Esophagus squamous epithelium (tissue), 5 donors: Measurements from ENCODE around the gene PLXNB1. TPM values are rescaled to one million over a fixed set of nuclear protein-coding genes. Genes with fewer than 3 reads are reported as not detected.
"Not testable (repeated sequence)": the region's sequence is repeated elsewhere in the genome, so short reads cannot be mapped to it uniquely, and the experiment has no call there.

Source experiments
- DNase-seq: peaks from one replicate; lab custom pipeline; 2025; lab: John Stamatoyannopoulos, UW
- H3K27ac ChIP-seq, 4 donors: fragments of 200-600 bp; sonication (generic); one replicate each; pipeline ENCODE4 v1.5.1; 2016 to 2019; ENCODE audit warnings: mild to moderate bottlenecking in 1 of 4
- H3K27me3 ChIP-seq, 4 donors: fragments of 200-600 bp; sonication (generic); 1 replicate in 3 of 4; 2 replicates in 1 of 4; pipeline versions ENCODE4 v1.5.1 to v1.6.0; 2017 to 2021; ENCODE audit warnings: antibody characterized with exemption in 1 of 4
- H3K36me3 ChIP-seq, 3 donors: fragments of 200-600 bp; sonication (generic); one replicate each; pipeline ENCODE4 v1.5.1; 2016 to 2019
- H3K4me1 ChIP-seq, 3 donors: fragments of 200-600 bp; sonication (generic); one replicate each; pipeline ENCODE4 v1.5.1; 2017 to 2019
- H3K4me3 ChIP-seq, 4 donors: fragments of 200-600 bp; sonication (generic); 1 replicate in 3 of 4; 2 replicates in 1 of 4; pipeline ENCODE4 v1.5.1; 2016 to 2019; ENCODE audit warnings: mild to moderate bottlenecking in 2 of 4, moderate library complexity in 1 of 4
- H3K9me3 ChIP-seq, 3 donors: fragments of 200-600 bp; sonication (generic); one replicate each; pipeline ENCODE4 v1.5.1; 2016 to 2019
- POLR2A ChIP-seq, 4 donors: fragments of 450-650 bp; IDR thresholded peaks; one replicate each; pipeline ENCODE4 v1.6.1; 2017; ENCODE audit warnings: antibody characterized with exemption in 4 of 4, mild to moderate bottlenecking in 4 of 4, moderate library complexity in 3 of 4
- WGBS, 2 donors: methylation state at CpG; one replicate each; pipeline ENCODE4 v1.1.5; 2018; 5-methylcytosine and 5-hydroxymethylcytosine counted together
- intact Hi-C: fragments of 100-400 bp; cut with DNase I; formaldehyde crosslinking; loops from one replicate; pipeline ENCODE4 v1.15.0; 2022
- total RNA-seq, 4 donors: library from RNA; depleted of rRNA; stranded (reverse); fragments of >200 nt; gene quantifications; one replicate each; pipeline ENCODE4 v1.1.0, GENCODE V29; 2016
- TF ChIP-seq, protein P1 (sequence below), 6 experiments: fragments of 450-650 bp in 4 of 6; fragments of 200-600 bp in 2 of 6; sonication (generic) in 2 of 6; IDR thresholded peaks; one replicate each; pipeline ENCODE4 v1.5.1; 2016 to 2019; ENCODE audit warnings: antibody characterized with exemption in 6 of 6, mild to moderate bottlenecking in 4 of 6, moderate library complexity in 4 of 6
- donor health status: DM: yes; HTN: yes; CAD: no.

PLXNB1 gene
- total RNA-seq, 4 donors from 2014 or later = 57.7 to 215 (median 128) TPM

- no peaks in the 10 kb centered on the region for H3K27me3 ChIP-seq
- peaks cover 22 to 69% (median 36%) of the 10 kb centered on the region in 3 donors for H3K4me1 ChIP-seq
- no peak overlapping the region for H3K4me3 ChIP-seq
- intact Hi-C loops = no loop called here
- H3K9me3 ChIP-seq = no peaks in the 10 kb centered on the region
- peak overlapping the region in 3 of 4 donors; percentile 34 to 97 (median 45) for H3K27ac ChIP-seq
- WGBS, 2 donors = 80 to 85% methylated on average over 7 to 11 of the region's 11 CpGs
- TF ChIP-seq, protein P1, sequence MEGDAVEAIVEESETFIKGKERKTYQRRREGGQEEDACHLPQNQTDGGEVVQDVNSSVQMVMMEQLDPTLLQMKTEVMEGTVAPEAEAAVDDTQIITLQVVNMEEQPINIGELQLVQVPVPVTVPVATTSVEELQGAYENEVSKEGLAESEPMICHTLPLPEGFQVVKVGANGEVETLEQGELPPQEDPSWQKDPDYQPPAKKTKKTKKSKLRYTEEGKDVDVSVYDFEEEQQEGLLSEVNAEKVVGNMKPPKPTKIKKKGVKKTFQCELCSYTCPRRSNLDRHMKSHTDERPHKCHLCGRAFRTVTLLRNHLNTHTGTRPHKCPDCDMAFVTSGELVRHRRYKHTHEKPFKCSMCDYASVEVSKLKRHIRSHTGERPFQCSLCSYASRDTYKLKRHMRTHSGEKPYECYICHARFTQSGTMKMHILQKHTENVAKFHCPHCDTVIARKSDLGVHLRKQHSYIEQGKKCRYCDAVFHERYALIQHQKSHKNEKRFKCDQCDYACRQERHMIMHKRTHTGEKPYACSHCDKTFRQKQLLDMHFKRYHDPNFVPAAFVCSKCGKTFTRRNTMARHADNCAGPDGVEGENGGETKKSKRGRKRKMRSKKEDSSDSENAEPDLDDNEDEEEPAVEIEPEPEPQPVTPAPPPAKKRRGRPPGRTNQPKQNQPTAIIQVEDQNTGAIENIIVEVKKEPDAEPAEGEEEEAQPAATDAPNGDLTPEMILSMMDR (IDR thresholded peaks at IDR 0.05) = no peak
- no peak for TF ChIP-seq POLR2A (IDR thresholded peaks at IDR 0.05)
- no peak for DNase-seq
- peaks cover 0 to 50% (median 8%) of the 10 kb centered on the region in 3 donors for H3K36me3 ChIP-seq
Measured at GRCh38 chr3:48475188-48475587, 45.3 kb upstream of the PLXNB1 start.

DNA sequence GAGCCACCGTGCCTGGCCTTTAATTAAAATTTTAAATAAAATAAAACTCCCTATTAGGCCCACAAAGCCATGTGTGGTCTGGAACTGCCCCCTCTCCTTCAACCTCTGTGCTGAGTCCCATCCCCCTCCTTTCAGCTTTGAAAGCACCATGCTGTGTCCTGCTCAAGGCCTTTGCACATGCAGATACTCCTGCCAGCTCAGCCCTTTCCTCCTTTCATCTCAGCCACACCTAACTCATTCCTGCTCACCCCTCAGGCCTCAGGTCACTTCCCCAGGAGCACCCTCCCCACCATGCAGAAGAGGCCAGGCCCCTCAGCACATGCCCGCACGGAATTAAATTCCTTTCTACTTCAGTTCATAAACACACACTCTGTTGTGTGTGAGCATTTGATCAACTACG, 44.7 kb upstream of the PLXNB1 start:
- H3K9me3 ChIP-seq = no peaks in the 10 kb centered on the region
- no peak for DNase-seq
- intact Hi-C loops = no loop called here
- no peak overlapping the region for H3K4me3 ChIP-seq
- WGBS, 2 donors = 60 to 68% methylated on average over 4 of the region's 4 CpGs
- peak overlapping the region in 3 of 4 donors; percentile 22 to 97 (median 45) for H3K27ac ChIP-seq
- TF ChIP-seq, protein P1 (IDR thresholded peaks at IDR 0.05) = no peak
- TF ChIP-seq POLR2A (IDR thresholded peaks at IDR 0.05) = no peak
- peaks cover 0 to 56% (median 8%) of the 10 kb centered on the region in 3 donors for H3K36me3 ChIP-seq
- no peaks in the 10 kb centered on the region for H3K27me3 ChIP-seq
- peaks cover 28 to 75% (median 42%) of the 10 kb centered on the region in 3 donors for H3K4me1 ChIP-seq

- H3K9me3 ChIP-seq, DNase-seq, H3K4me3 ChIP-seq, intact Hi-C loops, H3K27me3 ChIP-seq: not testable (repeated sequence)
- WGBS, 2 donors = 94 to 100% methylated on average over 3 to 4 of the region's 4 CpGs
- Histone ChIP-seq H3K27ac (peak overlapping the region in 3 of 4 donors; percentile 93 to 99 (median 97)), H3K36me3 (peaks cover 4 to 56% (median 12%) of the 10 kb centered on the region in 3 donors), H3K4me1 (peaks cover 34 to 81% (median 48%) of the 10 kb centered on the region in 3 donors)
Measured at GRCh38 chr3:48474031-48474430, 44.1 kb upstream of the PLXNB1 start.

DNA sequence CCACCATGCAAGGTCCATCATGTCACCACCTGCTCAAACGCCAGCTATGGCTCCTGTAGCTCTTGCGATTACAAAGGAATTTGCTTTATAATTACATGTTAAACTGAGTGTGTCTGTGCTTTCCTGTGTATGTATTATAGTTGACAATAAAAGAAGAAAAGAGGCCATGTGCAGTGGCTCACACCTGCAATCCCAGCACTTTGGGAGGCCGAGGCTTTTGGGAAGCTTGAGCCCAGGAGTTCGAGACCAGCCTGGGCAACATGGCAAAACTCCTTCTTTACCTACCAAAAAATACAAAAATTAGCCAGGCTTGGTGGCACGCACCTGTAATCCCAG, 43.7 kb upstream of the PLXNB1 start:
- WGBS, 2 donors = 63 to 67% methylated on average over 5 of the region's 5 CpGs
- DNase-seq = no peak
- Histone ChIP-seq H3K36me3 (peaks cover 7 to 56% (median 15%) of the 10 kb centered on the region in 3 donors), H3K4me1 (peaks cover 38 to 86% (median 52%) of the 10 kb centered on the region in 3 donors), H3K9me3 (no peaks in the 10 kb centered on the region), H3K4me3 (peak overlapping the region in 1 of 4 donors; percentile 76), H3K27me3 (no peaks in the 10 kb centered on the region), H3K27ac (peak overlapping the region; percentile 93 to 99 (median 98))
- TF ChIP-seq, protein P1 (IDR thresholded peaks at IDR 0.05) = no peak
- no peak for TF ChIP-seq POLR2A (IDR thresholded peaks at IDR 0.05)
- intact Hi-C loops = no loop called here

- TF ChIP-seq POLR2A (IDR thresholded peaks at IDR 0.05) = peak in 3 of 4 donors; percentile 49 to 81 (median 59)
- TF ChIP-seq, protein P1 (IDR thresholded peaks at IDR 0.05) = peak in 4 of 6 experiments; percentile 15 to 47 (median 24)
- intact Hi-C loops = no loop called here
- H3K27ac ChIP-seq = peak overlapping the region; percentile 93 to 99 (median 98)
- peaks cover 12 to 56% (median 13%) of the 10 kb centered on the region in 3 donors for H3K36me3 ChIP-seq
- WGBS, 2 donors = 3 to 5% methylated on average over 9 of the region's 17 CpGs
- H3K4me3 ChIP-seq = peak overlapping the region; percentile 49 to 79 (median 68)
- no peaks in the 10 kb centered on the region for H3K27me3 ChIP-seq
- H3K9me3 ChIP-seq = no peaks in the 10 kb centered on the region
- peak; percentile 81 for DNase-seq
- H3K4me1 ChIP-seq = peaks cover 44 to 89% (median 57%) of the 10 kb centered on the region in 3 donors
Measured at GRCh38 chr3:48472923-48473616, 43.2 kb upstream of the PLXNB1 start.
